HG03354 (cell line): Measurements from ENCODE around the gene PDE2A.
"Not testable (repeated sequence)": the region's sequence is repeated elsewhere in the genome, so short reads cannot be mapped to it uniquely, and the experiment has no call there.

Source experiments
- ATAC-seq: cut with Tn5 transposase; IDR thresholded peaks from one replicate; pipeline ENCODE4 v1.9.1; 2021; ENCODE audit warnings: mild to moderate bottlenecking; ENCODE audit not compliant: unreplicated experiment, poor library complexity, severe bottlenecking

PDE2A gene

GRCh38 chr11:72573072-72573854, 101.0 kb downstream of the PDE2A start:
- ATAC-seq: no peak

GRCh38 chr11:72572540-72572939, 101.7 kb downstream of the PDE2A start:
- ATAC-seq: not testable (repeated sequence)

- ATAC-seq: no peak
Measured at GRCh38 chr11:72570893-72571661, 103.1 kb downstream of the PDE2A start.

- ATAC-seq: no peak
Measured at GRCh38 chr11:72569966-72570892, 104.0 kb downstream of the PDE2A start.

- no peak for ATAC-seq
Measured at GRCh38 chr11:72568861-72569260, 105.4 kb downstream of the PDE2A start.

GRCh38 chr11:72562431-72562830, 111.8 kb downstream of the PDE2A start:
- no peak for ATAC-seq

GRCh38 chr11:72561856-72562255, 112.4 kb downstream of the PDE2A start:
- no peak for ATAC-seq

- not testable (repeated sequence) for ATAC-seq
Measured at GRCh38 chr11:72560864-72561263, 113.4 kb downstream of the PDE2A start.

- no peak for ATAC-seq
Measured at GRCh38 chr11:72556433-72556832, 117.8 kb downstream of the PDE2A start.

- not testable (repeated sequence) for ATAC-seq
Measured at GRCh38 chr11:72555014-72555522, 119.2 kb downstream of the PDE2A start.

- ATAC-seq: no peak
Measured at GRCh38 chr11:72553706-72554105, 120.5 kb downstream of the PDE2A start.

- no peak for ATAC-seq
Measured at GRCh38 chr11:72552399-72552910, 121.8 kb downstream of the PDE2A start.

GRCh38 chr11:72551571-72551970, 122.7 kb downstream of the PDE2A start:
- ATAC-seq: no peak

- ATAC-seq: no peak
Measured at GRCh38 chr11:72548463-72548862, 125.8 kb downstream of the PDE2A start.

- no peak for ATAC-seq
Measured at GRCh38 chr11:72546866-72547265, 127.4 kb downstream of the PDE2A start.

GRCh38 chr11:72544589-72544988, 129.6 kb downstream of the PDE2A start:
- ATAC-seq: no peak

GRCh38 chr11:72543849-72544542, 130.2 kb downstream of the PDE2A start:
- no peak for ATAC-seq

- ATAC-seq: no peak
Measured at GRCh38 chr11:72541257-72541974, 132.8 kb downstream of the PDE2A start.
